GM21447 (cell line): Measurements from ENCODE around the gene PCDH15.

Experiments
- ATAC-seq: cut with Tn5 transposase; IDR thresholded peaks from one replicate; pipeline ENCODE4 v1.9.1; 2021; ENCODE audit not compliant: unreplicated experiment

Gene PCDH15

DNA sequence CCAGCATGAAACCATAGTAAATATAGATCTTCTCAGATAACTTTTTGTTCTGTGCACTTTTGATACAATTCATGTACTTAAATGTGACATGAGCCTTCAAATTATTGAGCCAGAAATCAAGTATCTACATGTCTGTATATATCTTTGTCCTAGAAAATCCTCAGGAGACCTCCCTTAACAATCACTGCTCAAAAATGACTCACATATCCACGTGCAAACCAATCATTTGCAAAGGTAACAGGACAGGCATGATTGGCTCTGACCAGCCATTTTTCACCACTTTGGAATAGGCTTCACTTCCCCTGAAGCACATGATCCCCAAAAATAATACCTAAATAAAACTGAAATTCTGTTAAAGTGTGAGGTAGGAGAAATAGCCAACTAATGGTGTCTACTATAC is 902.5 kb downstream of the PCDH15 start:
- ATAC-seq, result no peak

- ATAC-seq, result no peak
These were observed 906.9 kb downstream of the PCDH15 start for GRCh38 chr10:53894145-53894544.

- ATAC-seq, result no peak
These were observed 908.0 kb downstream of the PCDH15 start for GRCh38 chr10:53893061-53893460.

- ATAC-seq, result no peak
These were observed 914.4 kb downstream of the PCDH15 start for GRCh38 chr10:53886325-53887300.

DNA sequence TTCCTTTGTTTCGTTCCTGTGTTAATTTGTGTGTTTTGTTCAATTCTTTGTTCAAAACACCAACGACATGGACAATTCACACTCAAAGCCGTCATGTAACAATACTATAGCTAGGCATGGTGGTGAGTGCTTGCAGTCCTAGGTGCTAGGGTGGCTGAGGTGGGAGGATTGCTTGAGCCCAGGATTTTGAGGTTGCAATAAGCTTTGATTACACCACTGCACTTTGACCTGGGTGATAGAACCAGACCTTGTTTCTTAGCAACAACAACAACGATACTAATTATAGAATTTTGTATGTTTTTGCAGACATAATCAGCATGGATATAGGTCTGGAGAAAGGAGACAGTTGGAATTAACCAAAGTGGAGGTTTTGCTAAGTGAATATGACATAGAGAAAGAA is 936.2 kb downstream of the PCDH15 start:
- no peak for ATAC-seq

DNA sequence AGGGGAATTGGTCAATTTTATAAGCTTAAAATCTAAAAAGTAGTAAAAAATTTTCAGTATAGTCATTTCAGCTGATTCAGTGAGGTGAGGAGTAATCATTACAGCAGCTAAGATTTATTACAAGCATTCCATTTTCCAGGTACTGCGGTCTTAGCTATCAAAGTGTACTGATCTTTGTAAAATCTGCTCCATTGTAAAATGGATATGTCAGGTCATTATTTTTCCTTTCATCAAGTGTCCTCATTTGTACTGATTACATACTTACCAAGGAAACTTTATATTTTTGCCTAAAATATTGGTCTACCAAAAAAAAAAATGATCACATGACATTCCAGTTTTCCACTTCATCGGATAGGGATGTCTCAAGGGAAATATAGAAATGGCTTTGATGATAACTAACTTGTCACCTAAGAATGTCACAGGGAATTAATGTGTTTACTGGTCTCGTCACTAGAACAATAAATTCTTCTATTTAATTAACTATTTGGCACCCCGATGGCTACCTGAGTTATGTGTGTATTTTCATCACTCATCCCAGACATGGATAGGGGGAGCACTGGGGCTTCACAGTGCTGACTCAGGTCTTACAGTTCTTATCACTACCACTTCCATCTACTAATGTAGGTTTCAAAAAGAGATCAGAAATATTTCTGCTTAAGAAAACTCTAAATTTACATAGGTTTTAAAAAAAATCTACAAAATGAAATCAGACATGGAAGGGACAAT is 948.4 kb downstream of the PCDH15 start:
- ATAC-seq, result no peak

GRCh38 chr10:53846809-53847208 is 954.2 kb downstream of the PCDH15 start:
- ATAC-seq, result no peak

GRCh38 chr10:53843736-53844362 is 957.2 kb downstream of the PCDH15 start:
- ATAC-seq, result no peak

GRCh38 chr10:53841483-53842145 is 959.4 kb downstream of the PCDH15 start:
- ATAC-seq, result no peak

DNA sequence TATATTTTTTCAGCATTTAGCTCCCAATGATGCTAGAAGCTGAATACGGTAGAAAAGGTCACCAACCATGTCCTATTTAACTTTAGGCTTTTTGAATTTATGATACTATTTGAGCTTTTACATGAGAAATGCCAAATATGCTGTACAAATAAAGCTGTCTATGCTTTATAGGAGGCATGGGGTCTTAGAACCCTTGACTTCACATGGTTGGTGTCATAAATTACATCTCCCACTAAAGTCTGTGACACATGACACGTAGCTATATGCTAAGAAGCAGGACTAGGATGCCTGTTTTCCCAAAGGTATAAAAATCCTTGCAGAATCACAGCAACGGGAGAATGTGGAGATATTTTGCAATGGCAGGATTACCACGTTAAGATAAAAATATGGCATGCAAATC is 960.4 kb downstream of the PCDH15 start:
- ATAC-seq, result no peak

DNA sequence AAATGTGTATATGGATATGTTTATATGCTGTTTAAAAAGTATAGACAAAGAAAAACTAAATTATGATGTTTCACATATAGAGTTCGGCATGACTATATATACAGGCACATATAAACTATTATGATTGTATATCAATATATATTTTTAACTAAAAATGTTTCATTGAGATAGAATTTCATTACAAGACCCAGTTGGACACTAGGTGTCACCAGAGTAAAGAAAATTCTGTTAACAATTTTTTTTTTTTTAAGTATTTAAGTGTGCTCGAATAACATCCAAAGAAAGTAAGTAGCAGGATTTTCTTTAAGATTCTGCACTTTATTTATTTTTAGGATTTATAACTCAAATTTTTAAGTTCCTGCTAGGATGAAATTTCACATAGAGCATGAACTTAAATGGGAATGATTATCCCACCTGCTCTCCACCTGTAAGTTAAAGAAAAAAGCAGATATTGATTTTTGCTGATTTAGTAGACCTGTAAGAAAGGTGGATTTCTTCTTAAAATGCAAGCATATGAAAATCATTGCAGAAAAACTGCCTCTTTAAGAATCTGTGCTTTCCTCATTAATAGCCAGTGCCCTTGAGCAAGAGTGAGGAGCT is 961.5 kb downstream of the PCDH15 start:
- no peak for ATAC-seq

DNA sequence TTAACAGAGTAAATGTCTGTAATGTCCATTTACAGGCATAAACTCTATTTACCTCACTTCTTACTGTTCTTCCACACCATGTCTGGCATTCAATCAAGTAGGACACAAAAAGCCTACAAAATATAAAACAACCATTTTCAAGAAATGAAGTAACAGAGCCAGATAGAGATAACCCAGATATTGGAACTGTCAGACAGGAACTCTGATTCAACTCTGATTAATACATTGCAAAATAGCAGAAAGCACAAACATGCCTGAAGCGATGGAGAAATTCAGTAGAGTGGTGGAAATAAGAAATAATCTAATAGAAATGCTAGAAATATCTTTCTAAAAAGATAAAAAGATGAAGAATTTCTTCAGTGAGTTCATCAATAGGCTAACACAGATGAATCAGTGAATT is 964.4 kb downstream of the PCDH15 start:
- ATAC-seq, result no peak

DNA sequence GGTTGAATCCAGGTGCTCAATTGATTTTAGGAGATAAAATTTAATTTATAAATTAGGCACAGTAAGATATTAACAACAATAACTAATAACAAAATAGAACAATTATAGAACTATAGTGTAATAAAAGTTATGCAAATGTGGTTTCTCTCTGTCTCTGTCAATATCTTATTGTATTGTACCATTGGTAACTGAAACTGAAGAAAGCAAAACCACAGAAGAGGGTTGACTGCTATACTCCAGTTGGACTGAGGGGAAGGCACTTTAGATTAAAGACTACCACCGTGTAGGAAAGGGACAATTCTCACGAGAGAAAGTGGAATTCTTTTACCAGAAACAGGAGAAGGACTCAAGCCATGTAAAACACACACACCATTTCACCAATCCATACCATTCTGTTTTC is 967.1 kb downstream of the PCDH15 start:
- ATAC-seq, result no peak

- no peak for ATAC-seq
These were observed 973.8 kb downstream of the PCDH15 start for GRCh38 chr10:53827261-53827660.

DNA sequence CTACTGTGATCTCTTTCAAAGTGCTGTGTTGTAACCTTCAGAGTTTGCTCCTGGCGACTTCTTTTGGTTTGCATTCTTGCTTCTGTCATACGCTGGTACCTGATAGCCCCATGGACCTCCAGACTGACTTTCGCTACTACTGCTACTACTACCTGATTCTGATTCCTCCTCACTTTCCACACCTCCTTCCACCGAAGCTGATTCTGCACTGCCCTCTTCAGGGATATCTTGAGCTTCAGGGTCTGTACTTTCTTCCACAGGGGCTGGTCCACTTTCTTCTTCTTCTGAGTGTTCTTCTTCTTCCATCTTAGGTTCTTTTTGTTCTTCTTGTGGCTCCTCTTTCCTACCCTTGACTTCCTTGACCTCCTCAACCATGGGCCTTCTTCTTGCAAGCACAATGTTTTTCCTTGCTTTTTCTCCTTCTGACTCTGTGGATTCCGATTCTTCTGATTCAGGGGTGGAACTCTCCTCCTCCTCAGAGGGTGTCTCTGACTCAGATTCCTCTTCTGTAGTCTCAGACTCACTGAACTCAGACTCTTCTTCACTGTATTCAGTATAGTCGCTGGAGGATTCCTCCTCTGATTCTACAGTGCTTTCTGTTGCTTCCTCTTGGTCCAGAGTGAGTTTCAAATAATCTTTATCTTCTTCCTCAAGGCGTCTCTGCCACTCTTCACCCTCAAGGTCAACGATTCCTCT is 992.2 kb downstream of the PCDH15 start:
- no peak for ATAC-seq

GRCh38 chr10:53786236-53786900 is 1014.7 kb downstream of the PCDH15 start:
- no peak for ATAC-seq

- no peak for ATAC-seq
These were observed 1029.3 kb downstream of the PCDH15 start for GRCh38 chr10:53771701-53772100.

DNA sequence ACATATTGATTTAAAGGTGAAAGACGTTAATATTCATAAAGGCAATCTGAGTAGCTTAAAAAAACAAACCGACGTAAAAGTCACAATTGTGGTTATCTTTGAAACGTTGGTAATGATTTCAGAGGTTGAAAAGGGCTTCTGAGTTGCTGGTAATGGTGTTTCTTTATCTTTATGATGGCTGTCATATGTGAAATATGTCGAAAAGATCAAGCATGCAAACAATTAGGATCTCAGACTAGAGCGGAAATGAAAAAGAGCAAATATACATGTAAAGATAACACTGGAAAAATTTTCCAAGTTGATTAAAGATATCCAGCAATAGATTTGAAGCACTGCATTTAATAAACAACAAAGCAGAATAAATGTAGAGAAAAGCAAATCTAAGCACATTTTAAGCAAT is 1030.1 kb downstream of the PCDH15 start:
- ATAC-seq, result no peak

GRCh38 chr10:53765311-53765710 is 1035.7 kb downstream of the PCDH15 start:
- no peak for ATAC-seq
